Measurements from ENCODE around the gene CD164L2. TPM values are rescaled to one million over a fixed set of nuclear protein-coding genes. Genes with fewer than 3 reads are reported as not detected.

Gene CD164L2
- total and polyA plus RNA-seq, 2 experiments from 2014 or later: 2.0 to 2.8 TPM

DNA sequence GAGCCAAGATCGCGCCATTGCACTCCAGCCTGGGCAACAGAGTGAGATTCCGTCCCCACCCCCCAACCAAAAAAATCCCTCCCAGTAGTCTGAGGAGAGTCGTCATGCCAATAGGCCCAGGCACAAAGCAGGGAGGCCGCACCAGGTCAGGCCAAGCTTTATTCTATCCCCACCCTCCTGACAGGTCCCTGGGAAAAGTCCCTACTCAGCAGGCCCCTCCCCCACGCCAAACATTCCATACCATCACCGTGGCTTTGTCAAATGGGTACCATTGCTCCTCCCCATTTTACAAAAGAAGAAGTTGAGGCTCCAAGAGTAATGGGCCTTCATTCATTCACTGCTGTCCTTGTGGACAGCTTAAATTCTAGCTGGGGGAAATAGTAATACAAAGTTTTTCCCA, 14.6 kb upstream of the CD164L2 start (continued):
- TF ChIP-seq, protein P1, sequence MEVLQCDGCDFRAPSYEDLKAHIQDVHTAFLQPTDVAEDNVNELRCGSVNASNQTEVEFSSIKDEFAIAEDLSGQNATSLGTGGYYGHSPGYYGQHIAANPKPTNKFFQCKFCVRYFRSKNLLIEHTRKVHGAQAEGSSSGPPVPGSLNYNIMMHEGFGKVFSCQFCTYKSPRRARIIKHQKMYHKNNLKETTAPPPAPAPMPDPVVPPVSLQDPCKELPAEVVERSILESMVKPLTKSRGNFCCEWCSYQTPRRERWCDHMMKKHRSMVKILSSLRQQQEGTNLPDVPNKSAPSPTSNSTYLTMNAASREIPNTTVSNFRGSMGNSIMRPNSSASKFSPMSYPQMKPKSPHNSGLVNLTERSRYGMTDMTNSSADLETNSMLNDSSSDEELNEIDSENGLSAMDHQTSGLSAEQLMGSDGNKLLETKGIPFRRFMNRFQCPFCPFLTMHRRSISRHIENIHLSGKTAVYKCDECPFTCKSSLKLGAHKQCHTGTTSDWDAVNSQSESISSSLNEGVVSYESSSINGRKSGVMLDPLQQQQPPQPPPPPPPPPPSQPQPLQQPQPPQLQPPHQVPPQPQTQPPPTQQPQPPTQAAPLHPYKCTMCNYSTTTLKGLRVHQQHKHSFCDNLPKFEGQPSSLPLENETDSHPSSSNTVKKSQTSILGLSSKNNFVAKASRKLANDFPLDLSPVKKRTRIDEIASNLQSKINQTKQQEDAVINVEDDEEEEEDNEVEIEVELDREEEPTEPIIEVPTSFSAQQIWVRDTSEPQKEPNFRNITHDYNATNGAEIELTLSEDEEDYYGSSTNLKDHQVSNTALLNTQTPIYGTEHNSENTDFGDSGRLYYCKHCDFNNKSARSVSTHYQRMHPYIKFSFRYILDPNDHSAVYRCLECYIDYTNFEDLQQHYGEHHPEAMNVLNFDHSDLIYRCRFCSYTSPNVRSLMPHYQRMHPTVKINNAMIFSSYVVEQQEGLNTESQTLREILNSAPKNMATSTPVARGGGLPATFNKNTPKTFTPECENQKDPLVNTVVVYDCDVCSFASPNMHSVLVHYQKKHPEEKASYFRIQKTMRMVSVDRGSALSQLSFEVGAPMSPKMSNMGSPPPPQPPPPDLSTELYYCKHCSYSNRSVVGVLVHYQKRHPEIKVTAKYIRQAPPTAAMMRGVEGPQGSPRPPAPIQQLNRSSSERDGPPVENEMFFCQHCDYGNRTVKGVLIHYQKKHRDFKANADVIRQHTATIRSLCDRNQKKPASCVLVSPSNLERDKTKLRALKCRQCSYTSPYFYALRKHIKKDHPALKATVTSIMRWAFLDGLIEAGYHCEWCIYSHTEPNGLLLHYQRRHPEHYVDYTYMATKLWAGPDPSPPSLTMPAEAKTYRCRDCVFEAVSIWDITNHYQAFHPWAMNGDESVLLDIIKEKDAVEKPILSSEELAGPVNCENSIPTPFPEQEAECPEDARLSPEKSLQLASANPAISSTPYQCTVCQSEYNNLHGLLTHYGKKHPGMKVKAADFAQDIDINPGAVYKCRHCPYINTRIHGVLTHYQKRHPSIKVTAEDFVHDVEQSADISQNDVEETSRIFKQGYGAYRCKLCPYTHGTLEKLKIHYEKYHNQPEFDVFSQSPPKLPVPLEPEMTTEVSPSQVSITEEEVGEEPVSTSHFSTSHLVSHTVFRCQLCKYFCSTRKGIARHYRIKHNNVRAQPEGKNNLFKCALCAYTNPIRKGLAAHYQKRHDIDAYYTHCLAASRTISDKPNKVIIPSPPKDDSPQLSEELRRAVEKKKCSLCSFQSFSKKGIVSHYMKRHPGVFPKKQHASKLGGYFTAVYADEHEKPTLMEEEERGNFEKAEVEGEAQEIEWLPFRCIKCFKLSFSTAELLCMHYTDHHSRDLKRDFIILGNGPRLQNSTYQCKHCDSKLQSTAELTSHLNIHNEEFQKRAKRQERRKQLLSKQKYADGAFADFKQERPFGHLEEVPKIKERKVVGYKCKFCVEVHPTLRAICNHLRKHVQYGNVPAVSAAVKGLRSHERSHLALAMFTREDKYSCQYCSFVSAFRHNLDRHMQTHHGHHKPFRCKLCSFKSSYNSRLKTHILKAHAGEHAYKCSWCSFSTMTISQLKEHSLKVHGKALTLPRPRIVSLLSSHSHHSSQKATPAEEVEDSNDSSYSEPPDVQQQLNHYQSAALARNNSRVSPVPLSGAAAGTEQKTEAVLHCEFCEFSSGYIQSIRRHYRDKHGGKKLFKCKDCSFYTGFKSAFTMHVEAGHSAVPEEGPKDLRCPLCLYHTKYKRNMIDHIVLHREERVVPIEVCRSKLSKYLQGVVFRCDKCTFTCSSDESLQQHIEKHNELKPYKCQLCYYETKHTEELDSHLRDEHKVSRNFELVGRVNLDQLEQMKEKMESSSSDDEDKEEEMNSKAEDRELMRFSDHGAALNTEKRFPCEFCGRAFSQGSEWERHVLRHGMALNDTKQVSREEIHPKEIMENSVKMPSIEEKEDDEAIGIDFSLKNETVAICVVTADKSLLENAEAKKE (CRISPR knock-in tag; IDR thresholded peaks at IDR 0.05): no peak
- TF ChIP-seq EZH2phosphoT487 (IDR thresholded peaks at IDR 0.05; ENCODE audit: unreplicated experiment) (no peak), EZH2 (IDR thresholded peaks at IDR 0.05; ENCODE audit: low read depth, unreplicated experiment) (no peak), CREB1 (CRISPR knock-in tag; IDR thresholded peaks at IDR 0.05; ENCODE audit: low read depth) (no peak)

DNA sequence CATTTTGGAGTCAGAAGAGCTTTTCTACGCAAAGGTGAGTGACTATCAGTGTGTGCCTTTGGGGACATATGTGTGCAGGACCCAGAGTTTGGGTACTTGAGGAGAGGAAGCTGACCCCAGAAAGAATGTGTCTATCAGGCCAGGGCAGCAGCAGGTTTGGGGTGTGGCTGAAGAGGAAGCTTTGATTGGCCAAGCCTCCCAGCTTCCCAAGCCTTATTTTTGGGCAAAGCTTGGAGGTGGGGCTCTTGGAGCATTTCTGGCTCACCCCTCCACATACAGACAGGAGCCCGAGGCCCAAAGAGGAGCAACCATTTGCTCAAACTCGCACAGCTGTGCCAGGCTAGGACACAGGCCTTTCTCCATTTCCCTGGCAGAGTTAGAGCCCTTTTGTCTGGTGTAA, 14.0 kb upstream of the CD164L2 start:
- H3K4me1 ChIP-seq (ENCODE audit: insufficient read depth): peaks cover 21% of the 10 kb centered on the region
- no peaks in the 10 kb centered on the region for H3K9me2 ChIP-seq (ENCODE audit: insufficient read depth)
- Mint-ChIP-seq H3K36me3 (ENCODE audit: low read depth) (peaks cover 5% of the 10 kb centered on the region; the same call in 1 of the 3 replicates), H3K27me3 (ENCODE audit: insufficient read depth, low read depth, poor library complexity) (peaks cover 28% of the 10 kb centered on the region), H3K27ac (0 out of 2 replicates have a peak overlapping the region, but pooled peaks have one; percentile 75), H3K9me3 (no peaks in the 10 kb centered on the region), H3K4me1 (peaks cover 41% of the 10 kb centered on the region), H3K4me3 (no peak overlapping the region)
- H3K36me3 ChIP-seq (ENCODE audit: insufficient read depth): no peaks in the 10 kb centered on the region
- peak; percentile 48 for DNase-seq (ENCODE audit: low spot score)
- H3F3A ChIP-seq (replicated peaks; ENCODE audit: low read depth): peaks cover 7% of the 10 kb centered on the region; the same call in 1 of the 2 replicates
- H2AFZ ChIP-seq: no peak overlapping the region
- no peak for ATAC-seq
- H4K20me1 ChIP-seq (replicated peaks; ENCODE audit: insufficient read depth): no peaks in the 10 kb centered on the region
- H3K27ac ChIP-seq (ENCODE audit: low read depth): no peak overlapping the region
- no peak overlapping the region for H3K4me2 ChIP-seq
- no peak overlapping the region for H3K4me3 ChIP-seq
- no peaks in the 10 kb centered on the region for H3K27me3 ChIP-seq (ENCODE audit: insufficient read depth)
- no peaks in the 10 kb centered on the region for H3K79me2 ChIP-seq (replicated peaks; ENCODE audit: insufficient read depth)
- no peak for TF ChIP-seq NANOG (IDR thresholded peaks at IDR 0.05; ENCODE audit: borderline replicate concordance)
- TF ChIP-seq EZH2phosphoT487 (IDR thresholded peaks at IDR 0.05; ENCODE audit: unreplicated experiment): no peak
- TF ChIP-seq STAT1 (IDR thresholded peaks at IDR 0.05; ENCODE audit: unreplicated experiment): no peak
- TF ChIP-seq EZH2 (IDR thresholded peaks at IDR 0.05; ENCODE audit: low read depth, unreplicated experiment): no peak
- TF ChIP-seq JUNB (IDR thresholded peaks at IDR 0.05; ENCODE audit: unreplicated experiment): no peak
- no peak for TF ChIP-seq CREB1 (CRISPR knock-in tag; IDR thresholded peaks at IDR 0.05; ENCODE audit: low read depth)
- TF ChIP-seq, protein P2, sequence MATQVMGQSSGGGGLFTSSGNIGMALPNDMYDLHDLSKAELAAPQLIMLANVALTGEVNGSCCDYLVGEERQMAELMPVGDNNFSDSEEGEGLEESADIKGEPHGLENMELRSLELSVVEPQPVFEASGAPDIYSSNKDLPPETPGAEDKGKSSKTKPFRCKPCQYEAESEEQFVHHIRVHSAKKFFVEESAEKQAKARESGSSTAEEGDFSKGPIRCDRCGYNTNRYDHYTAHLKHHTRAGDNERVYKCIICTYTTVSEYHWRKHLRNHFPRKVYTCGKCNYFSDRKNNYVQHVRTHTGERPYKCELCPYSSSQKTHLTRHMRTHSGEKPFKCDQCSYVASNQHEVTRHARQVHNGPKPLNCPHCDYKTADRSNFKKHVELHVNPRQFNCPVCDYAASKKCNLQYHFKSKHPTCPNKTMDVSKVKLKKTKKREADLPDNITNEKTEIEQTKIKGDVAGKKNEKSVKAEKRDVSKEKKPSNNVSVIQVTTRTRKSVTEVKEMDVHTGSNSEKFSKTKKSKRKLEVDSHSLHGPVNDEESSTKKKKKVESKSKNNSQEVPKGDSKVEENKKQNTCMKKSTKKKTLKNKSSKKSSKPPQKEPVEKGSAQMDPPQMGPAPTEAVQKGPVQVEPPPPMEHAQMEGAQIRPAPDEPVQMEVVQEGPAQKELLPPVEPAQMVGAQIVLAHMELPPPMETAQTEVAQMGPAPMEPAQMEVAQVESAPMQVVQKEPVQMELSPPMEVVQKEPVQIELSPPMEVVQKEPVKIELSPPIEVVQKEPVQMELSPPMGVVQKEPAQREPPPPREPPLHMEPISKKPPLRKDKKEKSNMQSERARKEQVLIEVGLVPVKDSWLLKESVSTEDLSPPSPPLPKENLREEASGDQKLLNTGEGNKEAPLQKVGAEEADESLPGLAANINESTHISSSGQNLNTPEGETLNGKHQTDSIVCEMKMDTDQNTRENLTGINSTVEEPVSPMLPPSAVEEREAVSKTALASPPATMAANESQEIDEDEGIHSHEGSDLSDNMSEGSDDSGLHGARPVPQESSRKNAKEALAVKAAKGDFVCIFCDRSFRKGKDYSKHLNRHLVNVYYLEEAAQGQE (IDR thresholded peaks at IDR 0.05; ENCODE audit: unreplicated experiment): no peak

All from GM23338 (cell line).